HG03442 (cell line): ENCODE measurements around the gene MSI2.

ENCODE experiments used
- ATAC-seq: cut with Tn5 transposase; IDR thresholded peaks from one replicate; pipeline ENCODE4 v1.9.1; 2021; ENCODE audit warnings: mild to moderate bottlenecking, moderate library complexity; ENCODE audit not compliant: unreplicated experiment

MSI2 gene

GRCh38 chr17:57666201-57666870 lies 410.0 kb downstream of the MSI2 start:
- no peak for ATAC-seq

- no peak for ATAC-seq
These were observed 410.6 kb downstream of the MSI2 start for GRCh38 chr17:57666946-57667345.

GRCh38 chr17:57667461-57667923 lies 411.2 kb downstream of the MSI2 start:
- no peak for ATAC-seq

GRCh38 chr17:57668332-57668731 lies 412.0 kb downstream of the MSI2 start:
- no peak for ATAC-seq

GRCh38 chr17:57669671-57670529 lies 413.6 kb downstream of the MSI2 start:
- no peak for ATAC-seq

- no peak for ATAC-seq
These were observed 414.6 kb downstream of the MSI2 start for GRCh38 chr17:57670769-57671569.

GRCh38 chr17:57671667-57672632 lies 415.6 kb downstream of the MSI2 start:
- ATAC-seq, result no peak

GRCh38 chr17:57672971-57673370 lies 416.6 kb downstream of the MSI2 start:
- no peak for ATAC-seq

- no peak for ATAC-seq
These were observed 418.6 kb downstream of the MSI2 start for GRCh38 chr17:57674894-57675293.

- ATAC-seq, result no peak
These were observed 419.4 kb downstream of the MSI2 start for GRCh38 chr17:57675427-57676387.

- ATAC-seq, result no peak
These were observed 420.2 kb downstream of the MSI2 start for GRCh38 chr17:57676543-57676942.

- ATAC-seq, result no peak
These were observed 421.0 kb downstream of the MSI2 start for GRCh38 chr17:57677301-57677700.

- no peak for ATAC-seq
These were observed 421.5 kb downstream of the MSI2 start for GRCh38 chr17:57677858-57678257.

GRCh38 chr17:57678393-57678792 lies 422.1 kb downstream of the MSI2 start:
- ATAC-seq, result no peak

- ATAC-seq, result no peak
These were observed 423.0 kb downstream of the MSI2 start for GRCh38 chr17:57679356-57679755.

- ATAC-seq, result no peak
These were observed 423.8 kb downstream of the MSI2 start for GRCh38 chr17:57679906-57680695.

GRCh38 chr17:57682701-57683100 lies 426.4 kb downstream of the MSI2 start:
- ATAC-seq, result no peak
